HG02973 (cell line): ENCODE data around the gene PTPRK.

Experiments used
- ATAC-seq: cut with Tn5 transposase; IDR thresholded peaks from one replicate; pipeline ENCODE4 v1.9.1; 2021; ENCODE audit warnings: moderate library complexity; ENCODE audit not compliant: unreplicated experiment

The PTPRK gene

DNA sequence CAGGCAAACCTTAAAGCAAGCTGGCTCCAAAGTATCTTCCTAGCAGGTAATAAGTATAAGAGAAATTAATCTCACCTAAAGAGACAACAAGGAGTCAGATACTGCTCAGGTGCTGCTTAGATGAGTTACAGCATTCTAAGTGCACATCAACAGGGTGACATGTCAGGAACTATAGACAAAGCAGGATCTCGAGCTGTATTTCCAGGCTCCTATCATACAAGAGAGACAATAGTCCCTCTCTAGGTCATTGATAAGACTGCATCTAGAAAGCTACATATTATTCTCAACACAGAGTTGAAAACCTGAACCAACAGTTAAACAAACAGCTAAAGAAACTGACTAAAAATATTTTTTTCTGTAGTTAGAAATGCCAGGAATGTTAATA lies 3.9 kb downstream of the PTPRK start:
- ATAC-seq: no peak

DNA sequence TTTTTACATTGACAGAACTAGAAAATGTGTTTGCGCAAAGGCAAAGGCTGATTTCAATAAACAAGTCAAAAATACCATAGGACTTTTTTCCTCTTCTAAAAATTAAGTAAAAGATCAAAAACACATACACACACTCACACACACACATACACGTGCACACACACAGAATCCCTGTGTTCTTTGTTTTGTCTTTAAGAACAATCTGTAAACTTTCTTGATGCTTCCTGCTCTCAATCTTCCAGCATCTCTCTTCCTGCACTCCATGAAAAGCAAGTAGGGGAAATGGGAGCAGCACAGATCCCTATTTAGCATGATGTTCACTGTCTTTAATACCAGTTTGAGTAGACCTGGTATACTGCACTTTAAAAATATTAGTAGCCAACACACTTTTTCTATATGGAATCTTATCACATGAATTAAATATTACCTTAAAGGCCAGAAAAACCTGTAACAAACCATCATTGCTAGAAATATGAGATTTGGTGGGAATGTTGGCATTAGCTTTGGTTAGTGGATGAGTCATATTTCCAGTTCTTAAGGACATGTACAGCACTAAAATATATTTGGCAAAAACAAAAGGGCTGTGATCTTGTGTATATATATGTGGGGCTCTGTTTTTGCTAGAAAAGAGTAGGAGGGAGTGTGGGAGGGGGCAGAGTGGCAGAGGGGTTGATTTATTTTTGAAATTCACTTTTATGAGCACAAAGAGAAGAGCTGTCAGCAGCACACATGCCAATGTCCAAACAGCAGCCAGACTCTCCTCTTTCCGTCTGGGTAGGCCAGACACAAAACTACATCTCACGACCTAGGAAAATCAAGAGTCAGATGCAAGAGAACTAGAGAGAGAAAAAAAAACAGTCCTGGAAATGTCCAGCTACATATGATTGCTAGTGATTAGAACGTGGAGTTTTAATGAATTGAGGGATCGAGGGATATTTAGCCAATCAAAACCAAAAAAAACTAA lies 4.6 kb downstream of the PTPRK start:
- ATAC-seq: no peak

DNA sequence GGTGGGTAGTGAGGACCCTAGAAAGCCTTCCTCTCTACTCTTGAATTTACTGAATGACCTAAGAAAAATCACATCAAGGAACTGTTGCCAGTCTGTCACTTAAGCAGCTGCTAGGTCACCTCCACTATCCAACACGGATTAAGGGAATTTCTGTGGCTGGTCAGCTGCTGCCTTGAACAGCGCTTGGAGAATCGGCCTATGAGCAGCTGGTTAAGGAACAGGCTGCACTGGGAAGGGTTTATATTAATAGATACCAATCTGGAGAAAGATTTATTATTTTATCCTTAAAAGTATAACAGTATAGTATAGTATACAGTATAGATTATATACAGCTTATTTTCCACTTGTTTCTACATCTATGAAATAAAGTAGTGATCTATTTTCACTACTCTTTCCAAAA lies 6.5 kb downstream of the PTPRK start:
- no peak for ATAC-seq

DNA sequence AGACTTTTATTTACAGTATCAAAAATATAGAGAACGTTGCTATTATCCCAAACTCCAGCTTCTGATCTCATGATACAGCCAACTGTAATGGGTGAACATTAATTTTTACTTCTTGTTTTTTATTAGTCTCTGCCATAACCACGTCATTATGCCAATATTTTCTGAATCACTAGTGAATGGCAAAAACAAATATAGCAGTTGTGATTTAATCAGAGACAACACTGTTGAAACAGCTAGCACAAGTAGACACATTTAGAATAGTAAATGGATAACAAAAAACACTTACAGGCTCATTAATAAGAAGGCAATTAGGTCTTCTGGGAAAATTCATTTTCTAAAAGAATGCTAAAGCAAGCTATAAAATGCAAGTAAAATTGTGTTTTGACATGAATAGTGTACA lies 8.1 kb downstream of the PTPRK start:
- no peak for ATAC-seq

- peak; percentile 58 for ATAC-seq
Observed at GRCh38 chr6:128511506-128511905, 8.9 kb downstream of the PTPRK start.

- ATAC-seq: no peak
Observed at GRCh38 chr6:128509709-128510108, 10.7 kb downstream of the PTPRK start.

DNA sequence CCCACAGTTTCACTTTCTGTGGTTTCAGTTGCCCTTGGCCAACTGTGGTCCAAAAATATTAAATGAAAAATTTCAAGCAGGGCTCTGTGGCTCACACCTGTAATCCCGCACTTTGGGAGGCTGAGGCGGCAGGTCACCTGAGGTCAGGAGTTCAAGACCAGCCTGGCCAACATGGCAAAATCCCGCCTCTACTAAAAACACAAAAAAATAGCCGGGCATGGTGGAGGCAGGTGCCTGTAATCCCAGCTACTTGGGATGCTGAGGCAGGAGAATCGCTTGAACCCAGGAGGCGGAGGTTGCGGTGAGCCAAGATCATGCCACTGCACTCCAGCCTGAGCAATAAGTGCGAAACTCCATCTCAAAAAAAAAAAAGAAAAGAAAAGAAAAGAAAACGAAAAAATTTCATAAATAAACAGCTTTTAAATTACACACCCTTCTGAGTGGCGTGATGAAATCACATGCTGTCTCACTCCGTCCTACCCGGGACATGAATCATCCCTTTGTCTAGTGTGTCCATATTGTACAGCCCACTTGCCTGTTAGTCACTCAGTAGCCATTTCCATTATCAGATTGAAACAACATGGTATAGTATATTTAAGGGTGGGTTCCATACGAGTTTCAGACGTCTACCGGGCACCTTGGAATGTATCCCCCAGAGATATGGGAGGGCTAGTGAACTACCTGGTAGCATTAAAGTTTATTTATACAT lies 11.7 kb downstream of the PTPRK start:
- ATAC-seq: no peak

DNA sequence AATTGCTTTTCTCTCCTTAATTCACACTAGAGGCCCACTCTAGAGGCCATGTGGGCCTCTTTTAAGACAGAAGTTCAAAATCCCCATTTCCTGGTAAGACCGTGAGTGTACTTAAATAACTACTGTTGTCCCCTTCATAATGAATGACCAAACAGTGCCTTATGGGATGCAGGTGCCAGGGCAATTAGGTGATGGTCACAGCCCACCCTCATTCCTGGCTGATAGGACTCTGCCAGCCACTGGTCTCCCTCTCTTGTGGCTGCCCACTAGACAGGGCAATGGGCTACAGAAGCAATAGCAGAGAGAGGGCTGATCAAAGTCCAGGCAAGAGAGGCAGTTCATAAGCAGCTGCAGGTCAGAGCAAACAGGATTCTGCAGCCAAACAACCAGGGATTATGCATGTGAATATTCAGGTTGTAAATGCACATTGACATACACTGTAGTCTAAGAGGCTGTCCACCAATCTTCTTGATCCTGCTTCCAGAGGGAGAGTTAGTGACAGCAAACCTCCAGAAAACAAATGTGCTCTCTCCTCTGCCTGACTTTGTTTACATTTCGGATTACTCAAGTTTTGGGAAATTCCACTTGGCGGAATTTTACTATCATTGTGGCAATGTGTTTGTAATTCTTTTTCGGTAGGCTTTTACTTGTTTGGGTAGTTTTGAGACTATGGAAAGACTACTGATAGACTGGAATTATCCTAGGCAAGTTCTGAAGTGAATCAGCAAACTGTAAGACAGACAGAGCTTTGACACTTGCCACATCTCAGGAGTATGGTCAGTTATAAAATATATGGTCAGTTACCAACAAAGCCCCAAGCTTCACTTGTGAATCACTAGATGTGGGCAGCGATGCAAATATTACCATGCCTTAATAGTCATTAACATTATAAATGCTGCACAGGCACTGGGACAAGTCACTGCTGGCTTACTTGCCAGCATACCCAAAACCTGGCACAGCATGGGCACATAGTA lies 12.8 kb downstream of the PTPRK start:
- ATAC-seq: no peak

DNA sequence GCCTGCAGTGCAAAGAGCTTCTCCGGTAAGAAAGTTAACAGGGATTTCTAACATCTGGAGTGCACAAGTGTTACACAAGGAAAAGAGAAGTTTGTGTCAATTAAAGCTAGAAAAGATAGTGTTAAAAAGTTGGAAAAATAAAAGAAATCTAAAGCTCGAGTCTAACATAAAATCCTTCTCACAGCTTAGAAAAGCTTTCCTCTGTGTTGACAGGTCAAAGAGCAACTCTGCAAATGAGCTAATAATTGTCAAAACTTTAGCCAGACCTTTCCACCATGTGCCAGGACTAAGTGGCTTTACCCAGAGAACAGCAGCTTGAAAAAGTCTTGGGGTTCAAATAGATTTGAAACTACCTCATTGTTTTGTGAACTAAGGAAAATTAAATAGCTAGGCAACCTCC lies 14.8 kb downstream of the PTPRK start:
- ATAC-seq: no peak

GRCh38 chr6:128504003-128504654 lies 16.3 kb downstream of the PTPRK start:
- ATAC-seq: no peak

DNA sequence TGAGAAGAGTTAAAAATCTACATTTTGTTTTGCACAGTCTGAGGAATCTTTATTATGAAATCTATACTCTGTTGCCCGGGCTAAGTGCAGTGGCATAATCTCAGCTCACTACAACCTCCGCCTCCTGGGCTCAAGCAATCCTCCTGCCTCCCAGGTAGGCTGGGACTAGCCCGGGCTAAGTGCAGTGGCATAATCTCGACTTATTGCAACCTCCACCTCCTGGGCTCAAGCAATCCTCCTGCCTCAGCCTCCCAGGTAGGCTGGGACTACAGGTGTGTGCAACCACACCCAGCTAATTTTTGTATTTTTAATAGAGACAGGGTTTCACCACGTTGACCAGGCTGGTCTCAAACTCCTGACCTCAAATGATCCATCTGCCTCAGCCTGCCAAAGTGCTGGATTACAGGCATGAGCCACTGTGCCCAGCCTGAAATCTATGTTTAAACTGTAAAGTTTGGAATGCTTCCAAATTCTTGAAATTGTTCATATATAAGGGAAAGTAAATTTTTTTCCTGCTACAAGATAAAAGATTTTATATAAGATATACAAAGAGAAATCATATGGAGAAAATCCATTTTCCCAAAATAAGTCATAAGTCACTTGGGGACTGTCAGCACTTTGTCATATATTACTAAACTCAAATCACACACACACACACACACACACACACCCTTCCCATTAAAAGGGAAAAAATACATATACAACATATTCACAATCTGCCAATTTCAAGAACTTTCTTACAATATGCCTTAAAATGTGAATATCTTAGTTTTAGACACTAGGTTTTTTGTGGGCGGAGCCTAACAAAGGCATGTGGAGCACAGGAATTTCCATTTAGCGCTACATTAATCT lies 19.4 kb downstream of the PTPRK start:
- no peak for ATAC-seq

DNA sequence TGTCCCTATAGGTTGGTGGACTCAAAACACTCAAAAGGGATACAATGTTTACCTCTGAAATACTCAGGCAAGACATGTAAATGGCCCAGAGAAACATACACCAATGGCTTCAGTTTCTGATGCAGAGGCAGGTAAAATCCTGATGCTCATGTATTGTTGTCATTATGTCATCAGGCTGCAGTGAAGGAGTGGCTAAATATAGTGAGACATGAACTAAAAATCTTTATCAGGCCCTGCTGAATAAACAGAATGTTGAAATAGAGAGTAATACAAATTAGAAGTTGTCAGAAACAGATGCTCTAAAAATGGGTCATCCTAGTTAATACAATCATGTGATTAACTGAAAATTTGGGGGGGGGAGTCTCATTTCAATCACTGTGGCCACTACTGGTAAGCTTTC lies 20.4 kb downstream of the PTPRK start:
- no peak for ATAC-seq

DNA sequence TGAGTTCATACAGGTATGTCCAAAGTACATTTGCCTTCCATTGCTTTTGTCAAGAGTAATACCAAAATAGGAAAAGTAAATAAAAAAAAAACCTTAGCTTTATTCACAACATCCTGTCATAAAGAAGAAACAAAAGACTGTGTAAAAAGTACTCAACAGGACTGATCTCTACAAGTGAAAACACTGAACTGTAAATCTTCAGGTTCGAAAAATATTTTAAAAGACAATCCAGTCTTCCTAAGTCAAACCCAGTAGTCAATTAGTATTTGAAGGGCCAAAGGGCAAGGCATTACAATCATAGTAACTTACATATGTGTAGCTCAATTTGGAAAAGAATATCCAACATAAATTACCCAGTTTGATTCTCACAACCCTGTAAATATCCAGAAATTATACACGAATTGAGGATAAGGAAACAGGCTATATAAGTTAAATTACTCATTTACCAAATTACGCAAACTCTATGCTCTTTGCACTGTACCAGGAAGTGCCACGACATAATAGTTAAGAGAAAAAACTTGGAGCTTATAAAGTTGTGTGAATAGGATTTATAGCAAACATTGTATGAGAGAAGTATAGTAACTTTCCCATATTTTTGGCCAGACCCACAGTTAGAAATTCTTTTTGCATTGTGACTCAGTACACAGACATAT lies 21.2 kb downstream of the PTPRK start:
- no peak for ATAC-seq

DNA sequence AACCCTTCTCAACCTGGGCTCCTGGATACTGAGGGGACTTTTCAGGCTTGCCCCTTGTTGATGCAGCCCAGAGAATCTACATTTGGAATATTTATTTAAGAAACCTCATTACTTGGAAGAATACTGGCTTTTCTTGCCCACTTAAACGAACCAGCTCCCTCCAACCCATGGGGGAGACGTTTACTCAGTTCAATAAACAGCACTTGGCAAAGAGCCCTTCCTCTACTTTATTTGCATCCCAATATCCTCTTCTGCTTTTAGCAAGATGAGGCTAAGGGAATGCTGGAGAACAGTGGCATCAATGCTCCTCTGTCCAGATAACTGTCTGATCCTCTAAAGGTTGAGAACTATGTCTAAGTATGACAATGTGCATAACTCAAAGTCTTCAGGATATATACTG lies 22.2 kb downstream of the PTPRK start:
- no peak for ATAC-seq

DNA sequence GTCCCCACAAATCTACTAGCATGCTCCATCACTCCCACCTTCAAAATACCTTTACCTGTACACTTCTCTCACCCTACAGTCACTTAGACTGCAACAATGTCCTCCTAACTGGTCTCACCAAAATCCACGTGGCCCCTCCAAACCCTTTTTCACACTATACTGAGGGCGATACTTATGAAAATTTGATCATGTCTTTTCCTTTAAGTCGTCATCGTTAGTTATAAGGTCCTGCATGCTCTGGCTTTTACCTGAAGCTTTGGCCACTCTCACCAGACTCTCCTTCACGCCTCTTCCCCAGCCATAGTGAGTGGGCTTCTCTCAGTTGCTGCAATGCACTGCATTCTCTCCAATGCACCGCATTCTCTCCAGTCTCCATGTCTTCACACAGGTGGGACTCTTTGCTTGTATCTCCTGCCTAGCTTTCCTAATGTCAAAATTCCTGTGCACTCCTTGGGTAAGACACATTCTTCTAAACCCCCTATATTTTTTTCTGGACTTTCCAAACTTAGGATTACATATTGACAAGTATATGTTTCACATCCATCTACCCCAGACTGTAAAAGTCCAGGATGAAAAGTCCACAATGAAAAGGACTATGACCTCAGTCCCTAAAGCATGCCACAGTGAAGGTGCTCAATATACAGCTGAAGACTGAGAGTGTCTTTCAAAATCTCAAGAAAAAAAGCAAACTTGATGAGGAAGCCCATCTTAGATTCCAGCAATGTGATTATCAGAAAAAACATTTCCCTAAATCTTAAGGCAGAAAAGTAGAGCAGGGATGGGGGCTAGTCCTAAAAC lies 24.7 kb downstream of the PTPRK start:
- ATAC-seq: no peak

DNA sequence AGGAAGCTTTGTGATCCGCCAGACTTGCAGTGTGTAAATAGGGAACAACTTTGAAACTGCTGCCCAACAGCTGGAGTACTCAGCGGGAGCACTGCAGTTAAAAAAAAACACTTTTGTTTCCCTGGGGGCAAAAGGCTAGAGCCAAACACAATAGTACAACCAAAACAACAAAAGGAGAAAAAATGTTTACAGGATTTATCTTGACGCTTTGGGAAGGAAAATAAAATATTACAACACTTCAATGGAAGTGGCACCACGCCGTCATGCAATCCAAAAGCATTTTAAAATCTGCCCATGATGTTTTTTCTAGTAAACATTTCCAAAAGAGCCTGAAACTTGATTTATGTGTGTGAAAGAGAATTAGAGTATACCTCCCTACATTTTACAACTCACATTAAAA lies 26.0 kb downstream of the PTPRK start:
- ATAC-seq: no peak

- ATAC-seq: no peak
Observed at GRCh38 chr6:128493877-128494276, 26.5 kb downstream of the PTPRK start.

GRCh38 chr6:128492386-128492785 lies 28.0 kb downstream of the PTPRK start:
- no peak for ATAC-seq
